HEK293 (cell line): ENCODE measurements around the gene HMMR.

Experiments used
- HOXA7 ChIP-seq: sonication (generic); formaldehyde crosslinking; IDR thresholded peaks from 2 replicates; pipeline ENCODE4 v1.8.1; 2022; ENCODE audit warnings: missing genetic modification reagents, borderline replicate concordance
- HOXC10 ChIP-seq: sonication (generic); formaldehyde crosslinking; IDR thresholded peaks from 2 replicates; pipeline ENCODE4 v1.8.1; 2023; ENCODE audit warnings: mild to moderate bottlenecking, missing genetic modification reagents
- HOXD13 ChIP-seq: sonication (generic); formaldehyde crosslinking; IDR thresholded peaks from 2 replicates; pipeline ENCODE4 v1.8.0; 2022; ENCODE audit warnings: missing genetic modification reagents, borderline replicate concordance
- KLF8 ChIP-seq: fragments of 450-650 bp; formaldehyde crosslinking; IDR thresholded peaks from 2 replicates; pipeline ENCODE4 v1.5.1; 2016; ENCODE audit warnings: missing biosample characterization, missing genetic modification characterization
- MZF1 ChIP-seq: fragments of 450-650 bp; formaldehyde crosslinking; IDR thresholded peaks from 2 replicates; pipeline ENCODE4 v1.5.1; 2017; ENCODE audit warnings: missing biosample characterization, missing genetic modification characterization, borderline replicate concordance
- PRDM1 ChIP-seq: fragments of 450-650 bp; formaldehyde crosslinking; IDR thresholded peaks from 2 replicates; pipeline ENCODE4; 2016; ENCODE audit warnings: missing biosample characterization, missing genetic modification characterization
- ZBTB1 ChIP-seq: fragments of 450-650 bp; formaldehyde crosslinking; IDR thresholded peaks from 2 replicates; pipeline ENCODE4 v1.5.1; 2016; ENCODE audit warnings: missing biosample characterization, missing genetic modification characterization
- ZBTB17 ChIP-seq: fragments of 450-650 bp; formaldehyde crosslinking; IDR thresholded peaks from 2 replicates; pipeline ENCODE4 v1.5.1; 2016; ENCODE audit warnings: missing biosample characterization, missing genetic modification characterization
- ZBTB8A ChIP-seq: fragments of 450-650 bp; formaldehyde crosslinking; IDR thresholded peaks from 2 replicates; pipeline ENCODE4 v1.5.1; 2016; ENCODE audit warnings: missing biosample characterization, missing genetic modification characterization
- ZEB2 ChIP-seq: fragments of 450-650 bp; formaldehyde crosslinking; IDR thresholded peaks from 2 replicates; pipeline ENCODE4 v1.5.1; 2016; ENCODE audit warnings: missing biosample characterization, missing genetic modification characterization
- ZFP41 ChIP-seq: fragments of 450-650 bp; formaldehyde crosslinking; IDR thresholded peaks from 2 replicates; pipeline ENCODE4 v1.5.1; 2016; ENCODE audit warnings: missing biosample characterization, missing genetic modification characterization, borderline replicate concordance
- ZFP69B ChIP-seq: fragments of 450-650 bp; formaldehyde crosslinking; IDR thresholded peaks from 2 replicates; pipeline ENCODE4 v1.5.1; 2016; ENCODE audit warnings: missing biosample characterization, missing genetic modification characterization
- ZNF132 ChIP-seq: fragments of 450-650 bp; formaldehyde crosslinking; IDR thresholded peaks from 2 replicates; pipeline ENCODE4 v1.5.1; 2017; ENCODE audit warnings: missing biosample characterization, missing genetic modification characterization, borderline replicate concordance
- ZNF155 ChIP-seq: fragments of 450-650 bp; formaldehyde crosslinking; IDR thresholded peaks from 2 replicates; pipeline ENCODE4 v1.5.1; 2016; ENCODE audit warnings: missing biosample characterization, missing genetic modification characterization
- ZNF16 ChIP-seq: fragments of 450-650 bp; formaldehyde crosslinking; IDR thresholded peaks from 2 replicates; pipeline ENCODE4 v1.5.1; 2016; ENCODE audit warnings: low read depth, missing biosample characterization, missing genetic modification characterization
- ZNF24 ChIP-seq: fragments of 450-650 bp; formaldehyde crosslinking; IDR thresholded peaks from 2 replicates; pipeline ENCODE4 v1.5.1; 2016; ENCODE audit warnings: missing biosample characterization, missing genetic modification characterization
- ZNF248 ChIP-seq: fragments of 450-650 bp; formaldehyde crosslinking; IDR thresholded peaks from 2 replicates; pipeline ENCODE4 v1.5.1; 2017; ENCODE audit warnings: missing biosample characterization, missing genetic modification characterization
- ZNF311 ChIP-seq: fragments of 450-650 bp; formaldehyde crosslinking; IDR thresholded peaks from 2 replicates; pipeline ENCODE4 v1.5.1; 2017; ENCODE audit warnings: missing biosample characterization, missing genetic modification characterization, borderline replicate concordance
- ZNF341 ChIP-seq: fragments of 450-650 bp; formaldehyde crosslinking; IDR thresholded peaks from 2 replicates; pipeline ENCODE4; 2016; ENCODE audit warnings: low read depth, missing biosample characterization, missing genetic modification characterization
- ZNF423 ChIP-seq: fragments of 450-650 bp; formaldehyde crosslinking; IDR thresholded peaks from 2 replicates; pipeline ENCODE4 v1.5.1; 2016; ENCODE audit warnings: missing biosample characterization, missing genetic modification characterization
- ZNF544 ChIP-seq: fragments of 450-650 bp; formaldehyde crosslinking; IDR thresholded peaks from 2 replicates; pipeline ENCODE4 v1.5.0; 2017; ENCODE audit warnings: missing biosample characterization, missing genetic modification characterization
- ZNF548 ChIP-seq: fragments of 450-650 bp; formaldehyde crosslinking; IDR thresholded peaks from 2 replicates; pipeline ENCODE4 v1.5.1; 2016; ENCODE audit warnings: missing biosample characterization, missing genetic modification characterization
- ZNF792 ChIP-seq: fragments of 450-650 bp; formaldehyde crosslinking; IDR thresholded peaks from 2 replicates; pipeline ENCODE4 v1.5.1; 2016; ENCODE audit warnings: missing biosample characterization, missing genetic modification characterization
- ZNF843 ChIP-seq: fragments of 450-650 bp; formaldehyde crosslinking; IDR thresholded peaks from 2 replicates; pipeline ENCODE4 v1.5.1; 2016; ENCODE audit warnings: missing biosample characterization, missing genetic modification characterization
- TF ChIP-seq, protein P1 (sequence below): fragments of 450-650 bp; formaldehyde crosslinking; IDR thresholded peaks from 2 replicates; pipeline ENCODE4 v1.5.1; 2016; ENCODE audit warnings: missing biosample characterization, missing genetic modification characterization
- TF ChIP-seq, protein P2 (sequence below): fragments of 450-650 bp; formaldehyde crosslinking; IDR thresholded peaks from 2 replicates; pipeline ENCODE4 v1.5.1; 2016; ENCODE audit warnings: missing biosample characterization, missing genetic modification characterization
- TF ChIP-seq, protein P3 (sequence below): fragments of 450-650 bp; formaldehyde crosslinking; IDR thresholded peaks from 2 replicates; pipeline ENCODE4 v1.5.1; 2017; ENCODE audit warnings: missing biosample characterization, missing genetic modification characterization
- TF ChIP-seq, protein P4 (sequence below): fragments of 450-650 bp; IDR thresholded peaks from 2 replicates; pipeline ENCODE4 v1.5.1; 2018; ENCODE audit warnings: missing biosample characterization, missing genetic modification characterization
- TF ChIP-seq, protein P5 (sequence below): fragments of 450-650 bp; formaldehyde crosslinking; IDR thresholded peaks from 2 replicates; pipeline ENCODE4 v1.5.1; 2016; ENCODE audit warnings: missing biosample characterization, missing genetic modification characterization

HMMR gene

DNA sequence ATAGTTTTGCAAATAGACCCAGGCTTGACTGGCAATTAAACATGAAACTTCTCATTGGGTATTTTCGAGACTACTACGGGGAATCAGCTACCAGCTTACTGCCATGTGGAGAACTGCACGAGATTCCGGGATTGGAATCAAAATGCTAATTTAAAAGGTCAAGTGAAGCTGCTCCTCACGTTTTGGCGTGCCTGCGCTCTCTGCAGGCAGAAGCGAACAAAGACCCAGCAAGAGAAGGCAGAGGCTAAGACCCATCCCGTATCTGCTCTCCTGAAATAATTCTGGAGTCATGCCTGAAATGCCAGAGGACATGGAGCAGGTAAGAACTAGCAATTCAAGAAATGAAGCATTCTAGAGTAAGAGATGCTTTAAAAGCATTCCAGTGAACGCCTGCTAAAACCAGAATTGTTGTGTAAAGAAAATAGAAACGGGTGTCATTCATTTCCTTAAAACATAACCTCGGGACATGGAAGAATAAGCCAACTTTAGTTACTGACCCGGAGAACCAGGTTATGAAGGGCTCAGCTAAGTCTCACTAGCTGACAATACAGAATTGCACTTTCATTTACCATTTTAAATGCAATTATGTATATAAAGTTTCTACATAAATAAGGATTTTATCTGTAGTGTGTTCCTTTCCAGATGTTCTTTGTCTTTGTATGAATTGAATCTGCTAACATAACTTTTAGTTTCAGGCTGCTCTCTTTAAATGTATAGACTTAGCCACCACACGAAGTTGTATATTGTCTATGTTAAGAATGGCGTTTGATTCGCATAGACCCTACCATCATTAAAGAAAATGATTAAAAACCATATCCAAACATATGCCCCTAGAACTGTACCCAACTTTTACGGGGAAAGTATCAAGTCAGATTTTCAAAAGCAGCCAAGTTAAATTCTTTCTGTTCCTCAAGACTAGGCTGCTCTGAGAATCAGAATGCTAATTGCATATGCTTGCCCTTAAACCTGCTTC lies 43.0 kb downstream of the HMMR start (continued):
- TF ChIP-seq, protein P1, sequence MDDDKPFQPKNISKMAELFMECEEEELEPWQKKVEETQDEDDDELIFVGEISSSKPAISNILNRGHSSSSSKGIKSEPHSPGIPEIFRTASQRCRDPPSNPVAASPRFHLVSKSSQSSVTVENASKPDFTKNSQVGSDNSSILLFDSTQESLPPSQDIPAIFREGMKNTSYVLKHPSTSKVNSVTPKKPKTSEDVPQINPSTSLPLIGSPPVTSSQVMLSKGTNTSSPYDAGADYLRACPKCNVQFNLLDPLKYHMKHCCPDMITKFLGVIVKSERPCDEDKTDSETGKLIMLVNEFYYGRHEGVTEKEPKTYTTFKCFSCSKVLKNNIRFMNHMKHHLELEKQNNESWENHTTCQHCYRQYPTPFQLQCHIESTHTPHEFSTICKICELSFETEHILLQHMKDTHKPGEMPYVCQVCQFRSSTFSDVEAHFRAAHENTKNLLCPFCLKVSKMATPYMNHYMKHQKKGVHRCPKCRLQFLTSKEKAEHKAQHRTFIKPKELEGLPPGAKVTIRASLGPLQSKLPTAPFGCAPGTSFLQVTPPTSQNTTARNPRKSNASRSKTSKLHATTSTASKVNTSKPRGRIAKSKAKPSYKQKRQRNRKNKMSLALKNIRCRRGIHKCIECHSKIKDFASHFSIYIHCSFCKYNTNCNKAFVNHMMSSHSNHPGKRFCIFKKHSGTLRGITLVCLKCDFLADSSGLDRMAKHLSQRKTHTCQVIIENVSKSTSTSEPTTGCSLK: no peak
- TF ChIP-seq ZNF792 (tag by site-specific recombination): no peak
- peak; percentile 28; the same call in 1 of the 2 replicates for TF ChIP-seq ZEB2 (tag by site-specific recombination)
- peak; percentile 97 for TF ChIP-seq ZBTB17
- TF ChIP-seq KLF8: no peak
- TF ChIP-seq ZBTB8A (tag by site-specific recombination): no peak
- TF ChIP-seq ZNF248 (tag by site-specific recombination): no peak
- no peak for TF ChIP-seq ZNF311 (tag by site-specific recombination)
- no peak for TF ChIP-seq ZNF132 (tag by site-specific recombination)
- TF ChIP-seq ZNF155: no peak
- no peak for TF ChIP-seq ZNF544 (tag by site-specific recombination)
- no peak; the same call in 1 of the 2 replicates for TF ChIP-seq MZF1
- TF ChIP-seq ZBTB1: no peak
- no peak for TF ChIP-seq ZNF24 (tag by site-specific recombination)
- TF ChIP-seq HOXC10: no peak
- TF ChIP-seq HOXD13 (CRISPR knock-in tag): no peak
- no peak for TF ChIP-seq ZNF423
- no peak for TF ChIP-seq PRDM1
- TF ChIP-seq, protein P2, sequence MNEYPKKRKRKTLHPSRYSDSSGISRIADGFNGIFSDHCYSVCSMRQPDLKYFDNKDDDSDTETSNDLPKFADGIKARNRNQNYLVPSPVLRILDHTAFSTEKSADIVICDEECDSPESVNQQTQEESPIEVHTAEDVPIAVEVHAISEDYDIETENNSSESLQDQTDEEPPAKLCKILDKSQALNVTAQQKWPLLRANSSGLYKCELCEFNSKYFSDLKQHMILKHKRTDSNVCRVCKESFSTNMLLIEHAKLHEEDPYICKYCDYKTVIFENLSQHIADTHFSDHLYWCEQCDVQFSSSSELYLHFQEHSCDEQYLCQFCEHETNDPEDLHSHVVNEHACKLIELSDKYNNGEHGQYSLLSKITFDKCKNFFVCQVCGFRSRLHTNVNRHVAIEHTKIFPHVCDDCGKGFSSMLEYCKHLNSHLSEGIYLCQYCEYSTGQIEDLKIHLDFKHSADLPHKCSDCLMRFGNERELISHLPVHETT: no peak
- no peak for TF ChIP-seq ZNF548 (tag by site-specific recombination)
- no peak for TF ChIP-seq ZNF341 (tag by site-specific recombination)
- TF ChIP-seq, protein P3, sequence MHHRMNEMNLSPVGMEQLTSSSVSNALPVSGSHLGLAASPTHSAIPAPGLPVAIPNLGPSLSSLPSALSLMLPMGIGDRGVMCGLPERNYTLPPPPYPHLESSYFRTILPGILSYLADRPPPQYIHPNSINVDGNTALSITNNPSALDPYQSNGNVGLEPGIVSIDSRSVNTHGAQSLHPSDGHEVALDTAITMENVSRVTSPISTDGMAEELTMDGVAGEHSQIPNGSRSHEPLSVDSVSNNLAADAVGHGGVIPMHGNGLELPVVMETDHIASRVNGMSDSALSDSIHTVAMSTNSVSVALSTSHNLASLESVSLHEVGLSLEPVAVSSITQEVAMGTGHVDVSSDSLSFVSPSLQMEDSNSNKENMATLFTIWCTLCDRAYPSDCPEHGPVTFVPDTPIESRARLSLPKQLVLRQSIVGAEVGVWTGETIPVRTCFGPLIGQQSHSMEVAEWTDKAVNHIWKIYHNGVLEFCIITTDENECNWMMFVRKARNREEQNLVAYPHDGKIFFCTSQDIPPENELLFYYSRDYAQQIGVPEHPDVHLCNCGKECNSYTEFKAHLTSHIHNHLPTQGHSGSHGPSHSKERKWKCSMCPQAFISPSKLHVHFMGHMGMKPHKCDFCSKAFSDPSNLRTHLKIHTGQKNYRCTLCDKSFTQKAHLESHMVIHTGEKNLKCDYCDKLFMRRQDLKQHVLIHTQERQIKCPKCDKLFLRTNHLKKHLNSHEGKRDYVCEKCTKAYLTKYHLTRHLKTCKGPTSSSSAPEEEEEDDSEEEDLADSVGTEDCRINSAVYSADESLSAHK (tag by site-specific recombination): peak; percentile 32; the same call in 1 of the 2 replicates
- TF ChIP-seq, protein P4, sequence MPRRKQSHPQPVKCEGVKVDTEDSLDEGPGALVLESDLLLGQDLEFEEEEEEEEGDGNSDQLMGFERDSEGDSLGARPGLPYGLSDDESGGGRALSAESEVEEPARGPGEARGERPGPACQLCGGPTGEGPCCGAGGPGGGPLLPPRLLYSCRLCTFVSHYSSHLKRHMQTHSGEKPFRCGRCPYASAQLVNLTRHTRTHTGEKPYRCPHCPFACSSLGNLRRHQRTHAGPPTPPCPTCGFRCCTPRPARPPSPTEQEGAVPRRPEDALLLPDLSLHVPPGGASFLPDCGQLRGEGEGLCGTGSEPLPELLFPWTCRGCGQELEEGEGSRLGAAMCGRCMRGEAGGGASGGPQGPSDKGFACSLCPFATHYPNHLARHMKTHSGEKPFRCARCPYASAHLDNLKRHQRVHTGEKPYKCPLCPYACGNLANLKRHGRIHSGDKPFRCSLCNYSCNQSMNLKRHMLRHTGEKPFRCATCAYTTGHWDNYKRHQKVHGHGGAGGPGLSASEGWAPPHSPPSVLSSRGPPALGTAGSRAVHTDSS: no peak
- TF ChIP-seq ZFP41 (tag by site-specific recombination): no peak
- no peak for TF ChIP-seq HOXA7
- no peak for TF ChIP-seq ZNF843 (tag by site-specific recombination)
- peak; percentile 49; the same call in 1 of the 2 replicates for TF ChIP-seq ZFP69B (tag by site-specific recombination)
- TF ChIP-seq, protein P5, sequence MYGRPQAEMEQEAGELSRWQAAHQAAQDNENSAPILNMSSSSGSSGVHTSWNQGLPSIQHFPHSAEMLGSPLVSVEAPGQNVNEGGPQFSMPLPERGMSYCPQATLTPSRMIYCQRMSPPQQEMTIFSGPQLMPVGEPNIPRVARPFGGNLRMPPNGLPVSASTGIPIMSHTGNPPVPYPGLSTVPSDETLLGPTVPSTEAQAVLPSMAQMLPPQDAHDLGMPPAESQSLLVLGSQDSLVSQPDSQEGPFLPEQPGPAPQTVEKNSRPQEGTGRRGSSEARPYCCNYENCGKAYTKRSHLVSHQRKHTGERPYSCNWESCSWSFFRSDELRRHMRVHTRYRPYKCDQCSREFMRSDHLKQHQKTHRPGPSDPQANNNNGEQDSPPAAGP (tag by site-specific recombination): no peak
- no peak for TF ChIP-seq ZNF16 (tag by site-specific recombination)
